ENCODE measurements around the gene COL16A1. TPM values are rescaled to one million over a fixed set of nuclear protein-coding genes. Genes with fewer than 3 reads are reported as not detected.

COL16A1 gene
- total RNA-seq, 8 experiments from 2014 or later, result 0.87 to 39.0 (median 3.8) TPM

GRCh38 chr1:31618916-31619846 lies 84.6 kb downstream of the COL16A1 start:
- WGBS, 10 experiments, result 71 to 100% (median 80%) methylated on average over 2 to 12 of the region's 23 CpGs; no CpG with 5 or more reads in 3 of the 10 experiments
- Histone ChIP-seq H3K4me1 (replicated peaks in 1 of 2) (peaks cover 8 to 23% of the 10 kb centered on the region in 2 donors), H3K4me3 (no peak overlapping the region), H3K27ac (no peak overlapping the region)
- ATAC-seq (replicated peaks in 6 of 8), result no peak
- in situ Hi-C loops (cut with MboI; ENCODE audit: low pct_unique_long_range_greater_than_20kb in 2 of 9, low sequenced_read_pairs in 9 of 9, unreplicated experiment in 9 of 9), result no loop called here

DNA sequence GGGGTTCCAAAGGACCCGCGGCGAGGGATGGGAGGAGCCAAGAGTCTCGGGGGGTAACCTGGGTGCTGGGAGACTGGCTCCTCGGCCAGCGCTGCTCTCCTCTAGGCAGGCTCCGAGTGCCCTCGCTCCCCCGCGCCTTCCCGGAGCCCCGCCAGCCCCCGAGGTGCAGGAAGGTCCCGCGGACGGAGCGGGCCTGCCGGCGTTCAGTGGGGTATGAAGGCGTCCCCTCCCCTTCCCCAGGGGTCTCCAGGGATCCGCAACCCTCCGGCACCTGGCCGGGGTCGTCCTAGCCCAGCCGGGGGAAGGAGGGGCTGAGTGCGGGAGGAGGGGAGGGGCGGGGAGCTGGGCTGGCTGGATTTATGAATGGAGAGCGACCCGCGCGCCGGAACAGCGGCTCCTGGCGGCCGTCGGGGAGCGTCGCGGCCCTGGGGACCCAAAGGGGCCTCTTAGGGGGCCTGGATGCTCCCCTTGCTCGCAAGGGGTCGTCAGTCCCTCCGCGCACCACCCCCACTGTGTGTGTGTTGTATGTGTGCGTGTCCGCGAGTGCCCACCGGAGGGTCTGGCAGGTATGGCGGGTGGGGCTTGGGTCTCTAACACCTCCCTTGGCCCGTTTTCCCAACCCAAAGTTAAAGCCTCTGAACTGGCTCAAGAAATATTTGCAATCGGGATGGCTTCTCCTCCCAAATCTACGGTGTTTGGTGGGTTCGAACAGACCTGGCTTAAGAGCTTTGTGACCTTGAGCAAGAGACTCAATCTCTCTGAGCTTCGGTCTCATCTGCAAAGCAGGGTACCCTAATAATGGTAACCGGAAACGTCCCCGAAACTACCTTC lies 85.7 kb downstream of the COL16A1 start:
- ATAC-seq (replicated peaks in 6 of 8), result peak; percentile 38 to 93 (median 62)
- 13 to 84% (median 68%) methylated on average over 3 to 22 of the region's 56 CpGs; no CpG with 5 or more reads in 3 of the 10 experiments for WGBS, 10 experiments
- Histone ChIP-seq H3K4me1 (replicated peaks in 1 of 2) (peaks cover 12 to 29% of the 10 kb centered on the region in 2 donors), H3K27ac (no peak overlapping the region), H3K4me3 (peak overlapping the region; percentile 41 to 54 (median 48))
- in situ Hi-C loops (cut with MboI; ENCODE audit: low pct_unique_long_range_greater_than_20kb in 2 of 9, low sequenced_read_pairs in 9 of 9, unreplicated experiment in 9 of 9), result no loop called here

- Histone ChIP-seq H3K27ac (no peak within 1 kb of the TSS), H3K4me3 (peak within 1 kb of the TSS; percentile 41 to 54 (median 48)), H3K4me1 (replicated peaks in 1 of 2) (peaks cover 12 to 29% of the 10 kb centered on the region in 2 donors)
- ATAC-seq (replicated peaks in 6 of 8), result peak in 7 of 8 experiments; percentile 25 to 43 (median 32)
- in situ Hi-C loops (cut with MboI; ENCODE audit: low pct_unique_long_range_greater_than_20kb in 2 of 9, low sequenced_read_pairs in 9 of 9, unreplicated experiment in 9 of 9), result no loop called here
- 25 to 42% (median 31%) methylated on average over 2 to 10 of the region's 48 CpGs; no CpG with 5 or more reads in 6 of the 10 experiments for WGBS, 10 experiments
Measured at GRCh38 chr1:31617218-31617915, 86.5 kb downstream of the COL16A1 start, which contains the start of gene HCRTR1. Gene HCRTR1 (plus strand): TSS chr1:31617689. CDS start chr1:31619193, 1,504 bp downstream.

GRCh38 chr1:31615939-31616338 lies 87.9 kb downstream of the COL16A1 start:
- WGBS, 10 experiments, result 40 to 80% (median 56%) methylated on average over 1 to 2 of the region's 2 CpGs; no CpG with 5 or more reads in 3 of the 10 experiments
- H3K4me1 ChIP-seq (replicated peaks in 1 of 2), result peaks cover 12 to 29% of the 10 kb centered on the region in 2 donors
- in situ Hi-C loops (cut with MboI; ENCODE audit: low pct_unique_long_range_greater_than_20kb in 2 of 9, low sequenced_read_pairs in 9 of 9, unreplicated experiment in 9 of 9), result no loop called here
- no peak overlapping the region for H3K4me3 ChIP-seq
- H3K27ac ChIP-seq, result no peak overlapping the region
- no peak for ATAC-seq (replicated peaks in 6 of 8)

DNA sequence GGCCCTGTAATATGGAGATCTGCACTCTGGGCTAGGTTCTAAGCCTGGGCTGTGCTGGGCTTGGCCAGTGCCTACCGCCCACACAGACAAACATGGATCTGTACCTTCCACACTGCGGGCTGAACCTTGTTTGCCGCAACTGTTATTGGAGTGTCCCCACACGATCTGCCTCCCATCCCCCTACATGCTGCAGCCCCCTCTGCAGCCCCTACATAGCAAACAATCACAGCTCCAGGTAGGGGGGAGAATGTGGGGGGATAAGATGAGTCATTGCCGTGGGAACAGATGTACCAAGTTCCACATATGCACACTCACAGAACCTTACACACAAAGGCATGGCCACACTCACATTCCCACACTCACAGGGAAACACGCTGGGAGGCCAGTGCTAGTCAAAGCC lies 88.4 kb downstream of the COL16A1 start:
- H3K27ac ChIP-seq, result no peak overlapping the region
- H3K4me3 ChIP-seq, result no peak overlapping the region

GRCh38 chr1:31614414-31615005 lies 89.3 kb downstream of the COL16A1 start:
- Histone ChIP-seq H3K27ac (peak overlapping the region in 1 of 2 donors; percentile 39), H3K4me3 (no peak overlapping the region), H3K4me1 (replicated peaks in 1 of 2) (peaks cover 12 to 29% of the 10 kb centered on the region in 2 donors)
- 9 to 100% (median 48%) methylated on average over 1 to 7 of the region's 8 CpGs; no CpG with 5 or more reads in 4 of the 10 experiments for WGBS, 10 experiments
- ATAC-seq (replicated peaks in 6 of 8), result peak in 5 of 8 experiments; percentile 58 to 87 (median 81)
- in situ Hi-C loops (cut with MboI; ENCODE audit: low pct_unique_long_range_greater_than_20kb in 2 of 9, low sequenced_read_pairs in 9 of 9, unreplicated experiment in 9 of 9), result no loop called here

More for the DNA sequence above, 88.4 kb downstream of the COL16A1 start:
- peaks cover 12 to 29% of the 10 kb centered on the region in 2 donors for H3K4me1 ChIP-seq (replicated peaks in 1 of 2)
- 69 to 88% (median 76%) methylated on average over 2 to 5 of the region's 6 CpGs; no CpG with 5 or more reads in 7 of the 10 experiments for WGBS, 10 experiments
- no peak for ATAC-seq (replicated peaks in 6 of 8)
- in situ Hi-C loops (cut with MboI; ENCODE audit: low pct_unique_long_range_greater_than_20kb in 2 of 9, low sequenced_read_pairs in 9 of 9, unreplicated experiment in 9 of 9), result no loop called here

DNA sequence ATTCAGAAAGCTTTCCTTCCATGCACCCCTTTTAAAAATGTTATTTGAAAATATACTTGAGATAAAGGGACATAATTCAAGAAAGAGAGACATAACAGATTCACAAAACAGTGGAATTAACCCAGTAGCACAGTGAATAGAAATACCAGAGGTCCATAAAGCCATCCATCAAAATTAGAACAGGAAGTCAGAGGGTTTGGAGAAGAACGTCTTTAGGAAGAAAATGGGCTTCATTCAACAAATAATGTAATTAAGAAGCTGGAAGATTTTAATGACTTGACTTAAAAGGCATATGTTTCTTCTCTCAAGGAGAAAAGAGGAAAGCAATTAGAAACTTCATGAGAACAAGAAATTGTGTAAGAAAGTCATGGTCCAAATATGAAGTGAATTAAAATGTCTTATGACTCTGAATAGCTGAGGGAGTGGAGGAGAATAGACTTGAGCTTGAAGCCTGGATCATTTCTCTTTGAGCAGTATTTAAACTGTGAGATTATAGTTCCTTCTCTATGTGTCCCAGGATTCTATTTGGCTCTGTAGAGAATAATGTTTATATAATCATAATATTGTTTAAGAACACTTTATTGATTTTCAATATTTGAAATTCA lies 94.2 kb downstream of the COL16A1 start:
- peak in 1 of 8 experiments; percentile 50 for ATAC-seq (replicated peaks in 6 of 8)
- in situ Hi-C loops (cut with MboI; ENCODE audit: low pct_unique_long_range_greater_than_20kb in 2 of 9, low sequenced_read_pairs in 9 of 9, unreplicated experiment in 9 of 9), result no loop called here
- no peak overlapping the region for H3K27ac ChIP-seq
- no peak overlapping the region for H3K4me3 ChIP-seq
- peaks cover 8% of the 10 kb centered on the region in 2 donors for H3K4me1 ChIP-seq (replicated peaks in 1 of 2)
- 0 to 33% (median 16%) methylated on average over 1 of the region's 1 CpG; no CpG with 5 or more reads in 1 of the 10 experiments for WGBS, 10 experiments

- WGBS, 10 experiments, result 60 to 100% (median 74%) methylated on average over 1 to 5 of the region's 5 CpGs; no CpG with 5 or more reads in 2 of the 10 experiments
- Histone ChIP-seq H3K4me3 (no peak overlapping the region), H3K4me1 (replicated peaks in 1 of 2) (no peaks in the 10 kb centered on the region), H3K27ac (no peak overlapping the region)
- ATAC-seq (replicated peaks in 6 of 8), result no peak
- in situ Hi-C loops (cut with MboI; ENCODE audit: low pct_unique_long_range_greater_than_20kb in 2 of 9, low sequenced_read_pairs in 9 of 9, unreplicated experiment in 9 of 9), result no loop called here
Measured at GRCh38 chr1:31607360-31607759, 96.5 kb downstream of the COL16A1 start.

GRCh38 chr1:31605908-31606427 lies 97.8 kb downstream of the COL16A1 start:
- ATAC-seq (replicated peaks in 6 of 8), result no peak
- H3K27ac ChIP-seq, result no peak overlapping the region
- WGBS, 10 experiments, result 64 to 100% (median 88%) methylated on average over 1 to 4 of the region's 4 CpGs; no CpG with 5 or more reads in 4 of the 10 experiments
- in situ Hi-C loops (cut with MboI; ENCODE audit: low pct_unique_long_range_greater_than_20kb in 2 of 9, low sequenced_read_pairs in 9 of 9, unreplicated experiment in 9 of 9), result no loop called here
- H3K4me3 ChIP-seq, result no peak overlapping the region
- H3K4me1 ChIP-seq (replicated peaks in 1 of 2), result no peaks in the 10 kb centered on the region
